ENCODE measurements around the gene ANKRD1.
"Not testable (repeated sequence)": the region's sequence is repeated elsewhere in the genome, so short reads cannot be mapped to it uniquely, and the experiment has no call there.

ANKRD1 gene

GRCh38 chr10:90947030-90947960 is 26.4 kb upstream of the ANKRD1 start:
- no peak for TF ChIP-seq CTCF (IDR thresholded peaks at IDR 0.05; ENCODE audit: control insufficient read depth, extremely low read depth, insufficient read depth)
- H3K4me3 ChIP-seq (ENCODE audit: low read depth, low read length), result no peak overlapping the region
- DNase-seq (ENCODE audit: low read depth), result no peak

- no peak for DNase-seq (ENCODE audit: low read depth)
- H3K4me3 ChIP-seq (ENCODE audit: low read depth, low read length), result no peak overlapping the region
- TF ChIP-seq CTCF (IDR thresholded peaks at IDR 0.05; ENCODE audit: control insufficient read depth, extremely low read depth, insufficient read depth), result no peak
Observed at GRCh38 chr10:90945491-90946070, 24.7 kb upstream of the ANKRD1 start.

GRCh38 chr10:90944749-90945148 is 23.9 kb upstream of the ANKRD1 start:
- no peak overlapping the region for H3K4me3 ChIP-seq (ENCODE audit: low read depth, low read length)
- DNase-seq (ENCODE audit: low read depth), result no peak
- TF ChIP-seq CTCF (IDR thresholded peaks at IDR 0.05; ENCODE audit: control insufficient read depth, extremely low read depth, insufficient read depth), result no peak

GRCh38 chr10:90942980-90943379 is 22.1 kb upstream of the ANKRD1 start:
- not testable (repeated sequence) for DNase-seq (ENCODE audit: low read depth); H3K4me3 ChIP-seq (ENCODE audit: low read depth, low read length)

GRCh38 chr10:90939648-90940047 is 18.8 kb upstream of the ANKRD1 start:
- H3K4me3 ChIP-seq (ENCODE audit: low read depth, low read length), result no peak overlapping the region
- DNase-seq (ENCODE audit: low read depth), result no peak
- TF ChIP-seq CTCF (IDR thresholded peaks at IDR 0.05; ENCODE audit: control insufficient read depth, extremely low read depth, insufficient read depth), result no peak

- no peak overlapping the region for H3K4me3 ChIP-seq (ENCODE audit: low read depth, low read length)
- DNase-seq (ENCODE audit: low read depth), result no peak
- TF ChIP-seq CTCF (IDR thresholded peaks at IDR 0.05; ENCODE audit: control insufficient read depth, extremely low read depth, insufficient read depth), result no peak
Observed at GRCh38 chr10:90939116-90939515, 18.2 kb upstream of the ANKRD1 start.

GRCh38 chr10:90937645-90938258 is 16.9 kb upstream of the ANKRD1 start:
- DNase-seq (ENCODE audit: low read depth), result no peak
- no peak for TF ChIP-seq CTCF (IDR thresholded peaks at IDR 0.05; ENCODE audit: control insufficient read depth, extremely low read depth, insufficient read depth)
- no peak overlapping the region for H3K4me3 ChIP-seq (ENCODE audit: low read depth, low read length)

All from LNCaP clone FGC (cell line).